Cardiac fibroblast (primary cell): Measurements from ENCODE around the gene CHPF2.

ENCODE experiments used
- DNase-seq, 2 donors: peaks; one replicate each; pipeline versions ENCODE4 v3.0.0 to v3.0.0-alpha.2; 2010; ENCODE audit warnings: low read depth in 2 of 2
- H3K4me3 ChIP-seq, 2 donors: replicated peaks in 1 of 2; 1 replicate in 1 of 2; 2 replicates in 1 of 2; pipeline ENCODE4 v1.5.1; 2011; ENCODE audit warnings: low read depth in 2 of 2, low read length in 2 of 2, mild to moderate bottlenecking in 2 of 2, moderate library complexity in 1 of 2
- TF ChIP-seq, protein P1 (sequence below): IDR thresholded peaks from one replicate; pipeline ENCODE4 v1.5.1; 2011; ENCODE audit warnings: low read depth, mild to moderate bottlenecking, low read length, inconsistent platforms

Gene CHPF2

DNA sequence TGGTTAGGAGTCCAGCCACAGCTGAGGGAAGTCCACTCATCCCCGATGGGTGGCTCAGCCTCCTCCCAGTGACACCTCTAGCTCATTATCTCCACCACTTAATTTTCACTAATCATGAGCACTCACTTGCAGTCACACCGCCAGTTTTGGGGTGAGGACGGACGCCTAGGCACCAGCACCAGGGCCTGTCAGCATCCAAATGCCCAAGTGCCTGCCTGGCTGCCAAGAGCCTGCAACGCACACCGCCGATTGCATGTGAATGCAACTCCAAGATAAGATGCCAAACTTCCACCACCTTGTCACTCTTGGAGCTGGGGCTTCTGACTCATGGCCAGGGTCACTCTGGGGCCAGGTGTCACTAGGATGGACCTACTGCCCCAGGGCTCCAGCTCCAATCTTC is 40.6 kb downstream of the CHPF2 start:
- TF ChIP-seq, protein P1, sequence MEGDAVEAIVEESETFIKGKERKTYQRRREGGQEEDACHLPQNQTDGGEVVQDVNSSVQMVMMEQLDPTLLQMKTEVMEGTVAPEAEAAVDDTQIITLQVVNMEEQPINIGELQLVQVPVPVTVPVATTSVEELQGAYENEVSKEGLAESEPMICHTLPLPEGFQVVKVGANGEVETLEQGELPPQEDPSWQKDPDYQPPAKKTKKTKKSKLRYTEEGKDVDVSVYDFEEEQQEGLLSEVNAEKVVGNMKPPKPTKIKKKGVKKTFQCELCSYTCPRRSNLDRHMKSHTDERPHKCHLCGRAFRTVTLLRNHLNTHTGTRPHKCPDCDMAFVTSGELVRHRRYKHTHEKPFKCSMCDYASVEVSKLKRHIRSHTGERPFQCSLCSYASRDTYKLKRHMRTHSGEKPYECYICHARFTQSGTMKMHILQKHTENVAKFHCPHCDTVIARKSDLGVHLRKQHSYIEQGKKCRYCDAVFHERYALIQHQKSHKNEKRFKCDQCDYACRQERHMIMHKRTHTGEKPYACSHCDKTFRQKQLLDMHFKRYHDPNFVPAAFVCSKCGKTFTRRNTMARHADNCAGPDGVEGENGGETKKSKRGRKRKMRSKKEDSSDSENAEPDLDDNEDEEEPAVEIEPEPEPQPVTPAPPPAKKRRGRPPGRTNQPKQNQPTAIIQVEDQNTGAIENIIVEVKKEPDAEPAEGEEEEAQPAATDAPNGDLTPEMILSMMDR, result no peak
- DNase-seq, result no peak
- no peak overlapping the region for H3K4me3 ChIP-seq

DNA sequence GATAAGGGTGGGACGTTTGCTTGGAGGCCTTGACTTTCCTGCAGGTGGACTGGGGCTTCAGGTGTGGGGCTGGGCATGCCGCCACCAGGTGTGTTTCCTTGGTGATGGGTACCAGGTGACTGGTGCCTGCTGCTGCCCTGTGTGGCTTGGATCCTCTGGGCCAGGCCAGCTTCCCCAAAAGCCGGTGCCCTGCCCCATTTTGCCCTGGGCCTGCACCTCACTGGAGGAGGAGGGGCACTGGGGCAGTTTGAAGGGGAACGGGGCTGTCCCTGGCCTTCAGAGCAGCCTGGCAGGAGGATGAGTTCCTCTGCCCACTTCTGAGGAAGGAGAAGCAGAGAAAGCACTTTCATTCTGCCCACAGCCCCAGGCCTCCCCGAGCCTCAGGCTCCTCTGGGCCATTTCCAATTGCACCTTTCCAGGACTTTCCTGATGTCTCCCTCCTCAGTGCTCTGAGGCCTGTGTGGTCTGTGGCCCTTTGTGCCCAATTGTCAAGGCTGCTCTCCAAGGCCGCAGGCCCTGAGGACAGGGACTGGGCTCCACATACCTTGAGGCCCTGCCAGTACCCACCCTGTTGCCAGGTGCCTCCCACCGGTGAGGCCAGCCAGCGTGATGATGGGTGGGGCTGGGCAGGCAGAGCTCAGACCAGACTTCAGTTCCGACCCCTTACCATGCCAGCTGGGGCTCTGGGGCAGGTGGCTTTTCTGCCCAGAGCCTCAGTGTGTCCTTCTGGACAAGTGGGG is 41.5 kb downstream of the CHPF2 start:
- TF ChIP-seq, protein P1, result no peak
- DNase-seq, result no peak
- H3K4me3 ChIP-seq, result no peak overlapping the region

DNA sequence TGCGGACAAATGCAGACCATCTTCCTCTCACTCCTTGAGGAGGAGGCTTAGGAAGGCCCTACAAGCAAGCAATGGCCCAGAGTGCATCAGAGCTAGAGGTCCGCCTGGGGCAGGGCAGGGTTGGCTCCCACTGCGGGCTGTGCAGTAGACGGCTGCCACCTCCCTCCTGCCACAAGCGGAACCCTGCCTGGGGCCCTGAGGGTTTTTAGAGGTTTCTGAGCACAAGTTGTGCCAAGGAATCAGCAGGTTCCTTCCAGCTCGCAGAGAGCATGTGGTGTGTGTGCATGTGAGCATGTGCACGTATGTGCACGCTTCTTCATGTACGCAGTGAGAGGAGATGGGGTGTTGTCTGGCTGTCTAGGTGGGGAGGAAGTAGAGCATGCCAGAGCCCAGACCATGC is 42.1 kb downstream of the CHPF2 start:
- DNase-seq, result no peak
- TF ChIP-seq, protein P1, result no peak

DNA sequence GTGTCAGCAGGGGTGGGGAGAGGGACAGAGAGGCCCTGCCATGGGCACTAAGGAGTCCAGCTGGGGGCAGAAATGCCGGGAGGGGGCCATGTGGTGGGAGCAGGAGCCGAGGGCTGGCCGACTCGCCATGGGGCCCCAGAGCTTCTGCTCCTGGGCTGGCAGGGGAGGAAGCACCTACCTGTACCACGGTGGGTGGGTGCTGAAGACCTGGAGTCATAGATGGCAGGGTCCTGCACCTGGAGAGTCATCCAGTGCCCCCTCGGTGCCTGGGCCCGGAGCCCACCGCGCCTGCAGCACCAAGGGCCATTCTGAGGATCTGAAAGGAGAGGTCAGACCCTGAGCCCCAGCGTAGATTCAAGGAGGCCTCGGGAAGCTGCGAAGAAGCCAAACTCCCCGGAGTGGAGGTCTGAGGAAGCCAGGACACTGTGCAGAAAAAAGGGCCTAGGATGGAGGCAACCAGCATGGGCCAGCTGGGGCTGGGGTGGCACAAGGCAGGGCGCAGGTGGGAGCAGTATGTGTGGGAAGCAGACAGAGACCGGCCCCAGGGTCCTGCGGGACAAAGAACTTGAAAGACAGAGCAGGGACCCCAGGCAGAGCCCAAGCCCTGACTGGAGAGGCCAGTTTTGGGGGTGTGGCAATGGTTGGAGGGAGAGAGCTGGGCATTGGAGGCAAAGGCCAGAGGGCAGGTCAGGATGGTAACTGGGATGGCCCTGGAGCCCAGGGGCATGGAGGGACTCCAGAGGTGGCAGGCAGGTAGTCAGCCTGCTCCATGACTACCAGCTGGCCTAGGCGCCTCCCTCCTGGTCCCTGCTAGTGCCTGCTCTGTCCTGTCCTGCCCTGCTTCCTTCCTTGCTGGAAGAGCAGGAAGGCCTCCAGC is 42.9 kb downstream of the CHPF2 start:
- no peak overlapping the region for H3K4me3 ChIP-seq
- TF ChIP-seq, protein P1, result no peak
- no peak for DNase-seq

More for the DNA sequence above, 42.1 kb downstream of the CHPF2 start:
- H3K4me3 ChIP-seq, result no peak overlapping the region

DNA sequence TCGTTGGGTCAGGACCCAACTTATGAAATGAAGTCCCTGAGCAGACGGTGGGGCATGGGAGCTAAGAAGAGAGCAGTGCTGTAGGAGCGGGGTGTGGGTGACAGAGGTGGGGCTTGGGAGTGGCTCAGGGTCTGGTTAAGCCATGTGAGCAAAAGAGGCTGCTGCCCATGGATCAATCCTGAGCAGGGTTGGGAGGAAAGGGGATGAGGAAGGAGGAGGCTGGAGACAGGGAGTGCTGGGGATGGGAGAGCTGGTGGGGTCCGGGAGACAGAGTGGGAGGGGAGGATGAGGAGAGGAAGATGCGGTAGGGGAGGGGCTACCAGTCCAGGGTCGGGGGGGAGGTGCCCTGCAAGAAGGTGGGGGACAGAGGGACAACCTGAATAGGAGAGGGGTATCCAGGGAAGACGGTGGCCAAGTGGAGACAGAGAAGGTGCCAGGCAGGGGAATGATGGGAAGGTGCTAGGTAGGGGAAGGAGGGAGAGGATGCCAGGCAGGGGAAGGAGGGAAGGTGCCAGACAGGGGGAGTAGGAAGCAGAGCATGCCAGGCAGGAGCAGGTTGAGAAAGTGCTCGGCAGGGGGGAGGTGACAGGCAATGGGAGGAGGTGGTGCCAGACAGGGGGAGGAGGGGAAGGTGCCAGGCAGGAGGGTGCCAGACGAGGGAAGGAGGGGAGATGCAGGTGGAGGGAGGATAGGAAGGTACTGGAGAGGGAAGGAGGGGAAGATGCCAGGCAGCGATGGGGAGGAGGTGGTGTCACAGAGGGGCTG is 43.7 kb downstream of the CHPF2 start:
- peak overlapping the region in 1 of 2 donors; percentile 46 for H3K4me3 ChIP-seq
- DNase-seq, result no peak
- TF ChIP-seq, protein P1, result no peak
